ENCODE measurements around the gene STXBP3. TPM values are rescaled to one million over a fixed set of nuclear protein-coding genes. Genes with fewer than 3 reads are reported as not detected.

The STXBP3 gene
- total and polyA plus RNA-seq, 2 of the 13 experiments (the other 11 are each of a cell fraction or from before 2014, with no cell fraction given), result 13.0 to 20.8 TPM

DNA sequence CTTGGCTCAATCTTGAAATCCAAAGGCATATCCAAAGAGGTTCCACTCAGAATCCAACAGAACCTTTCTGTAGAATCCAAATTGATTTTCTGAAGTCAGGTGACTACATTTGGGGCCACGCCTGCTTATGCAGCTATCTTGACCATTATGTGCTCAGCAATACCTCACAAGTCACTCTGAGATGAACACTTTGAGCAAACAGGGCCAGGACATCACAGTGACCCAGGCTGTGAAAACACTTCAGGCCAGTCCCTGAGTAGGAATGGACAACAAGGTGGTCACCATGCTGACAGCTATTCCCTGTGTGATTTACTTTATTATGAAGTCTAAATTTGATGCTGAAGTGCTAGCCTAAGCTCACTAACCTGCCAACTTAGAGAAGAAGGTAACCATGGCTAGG is 110.5 kb downstream of the STXBP3 start, which contains the start of gene AKNAD1 (continued):
- no peak for TF ChIP-seq ZNF691 (CRISPR knock-in tag; IDR thresholded peaks at IDR 0.05; ENCODE audit: borderline replicate concordance, low read depth)
- no peak for TF ChIP-seq SMAD1 (CRISPR knock-in tag; IDR thresholded peaks at IDR 0.05; ENCODE audit: borderline replicate concordance, low read depth)
- no peak for TF ChIP-seq ZNF879 (CRISPR knock-in tag; IDR thresholded peaks at IDR 0.05)
- no peak for TF ChIP-seq SP5 (CRISPR knock-in tag; IDR thresholded peaks at IDR 0.05; ENCODE audit: borderline replicate concordance, low read depth)
- TF ChIP-seq E2F1 (CRISPR knock-in tag; IDR thresholded peaks at IDR 0.05), result no peak
- TF ChIP-seq RXRA (CRISPR knock-in tag; IDR thresholded peaks at IDR 0.05), result no peak
- TF ChIP-seq FOXK1 (CRISPR knock-in tag; IDR thresholded peaks at IDR 0.05; ENCODE audit: borderline replicate concordance, low read depth), result no peak
- no peak for TF ChIP-seq ZFP82 (CRISPR knock-in tag; IDR thresholded peaks at IDR 0.05; ENCODE audit: borderline replicate concordance)
- no peak for TF ChIP-seq FUBP1 (CRISPR knock-in tag; IDR thresholded peaks at IDR 0.05; ENCODE audit: borderline replicate concordance)
- no peak for TF ChIP-seq ELK4 (CRISPR knock-in tag; IDR thresholded peaks at IDR 0.05; ENCODE audit: borderline replicate concordance)
- TF ChIP-seq JDP2 (CRISPR knock-in tag; IDR thresholded peaks at IDR 0.05; ENCODE audit: borderline replicate concordance), result no peak
- TF ChIP-seq PRDM10 (CRISPR knock-in tag; IDR thresholded peaks at IDR 0.05; ENCODE audit: low read depth), result no peak
